ENCODE data around the gene SLTM. TPM values are rescaled to one million over a fixed set of nuclear protein-coding genes. Genes with fewer than 3 reads are reported as not detected.
A peak's percentile ranks its signal among the peaks of the same experiment; 100 is the strongest.

The SLTM gene
- total RNA-seq (232 TPM), polyA plus RNA-seq (10 to 100 TPM; 43.6 to 57.5 (median 53.8) TPM)

GRCh38 chr15:58933281-58934113 is at the start of gene SLTM:
TSS of gene SLTM (minus strand) at chr15:58933679. CDS start at chr15:58933565, 114 bp downstream.
- Histone ChIP-seq H3K9me3 (ENCODE audit: control insufficient read depth in 2 of 2, low read length in 2 of 2) (no peaks in the 10 kb centered on the region), H3K4me3 (ENCODE audit: low read depth, low read length) (peak within 1 kb of the TSS; percentile 99), H3K4me1 (ENCODE audit: control insufficient read depth, insufficient read depth, low read length, poor library complexity, severe bottlenecking) (peaks cover 32% of the 10 kb centered on the region), H3K36me3 (ENCODE audit: control insufficient read depth, insufficient read depth, low read length) (peaks cover 14% of the 10 kb centered on the region), H3K27ac (ENCODE audit: insufficient read depth, low read length, poor library complexity, severe bottlenecking) (peak within 1 kb of the TSS; percentile 97), H3K27me3 (ENCODE audit: control insufficient read depth, insufficient read depth, low read length) (no peaks in the 10 kb centered on the region)
- peak within 1 kb of the TSS; percentile 92 to 98 (median 96) for H3K4me3 Mint-ChIP-seq
- H3K27me3 Mint-ChIP-seq = no peaks in the 10 kb centered on the region
- H3K9me3 Mint-ChIP-seq = no peaks in the 10 kb centered on the region
- peak; percentile 93 to 94 for ATAC-seq (ENCODE audit: low read depth in 2 of 2)
- peak; percentile 89 to 97 (median 94) for DNase-seq
- peak within 1 kb of the TSS; percentile 98 to 100 (median 100) for H3K27ac Mint-ChIP-seq
- H3K4me1 Mint-ChIP-seq = peaks cover 12 to 36% (median 18%) of the 10 kb centered on the region in 4 donors
- no peaks in the 10 kb centered on the region for H3K36me3 Mint-ChIP-seq

DNA sequence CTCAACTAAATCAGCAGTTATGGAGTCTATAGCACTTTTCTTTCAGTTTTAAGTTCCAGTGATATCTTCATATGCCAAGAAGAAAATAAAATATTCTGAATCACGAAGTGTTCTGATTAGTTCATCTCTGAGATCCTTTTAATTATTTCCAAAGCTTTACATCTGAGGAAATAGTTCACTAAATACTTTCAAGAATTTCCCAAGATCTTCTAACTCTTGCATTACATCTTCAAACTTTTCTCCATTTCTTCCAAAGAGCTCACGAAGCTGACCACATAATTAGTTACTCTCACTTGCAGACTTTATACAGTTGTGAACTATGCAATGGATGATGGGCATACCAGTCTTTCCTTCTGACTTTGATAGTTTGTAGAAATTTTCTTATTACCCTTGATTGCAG is 49.8 kb upstream of the SLTM start:
- no peak for DNase-seq
- Mint-ChIP-seq H3K9me3 (no peaks in the 10 kb centered on the region), H3K27ac (peak overlapping the region in 1 of 3 donors; percentile 41), H3K27me3 (peaks cover 3% of the 10 kb centered on the region), H3K4me1 (peaks cover 22 to 41% (median 29%) of the 10 kb centered on the region in 4 donors), H3K4me3 (peak overlapping the region in 2 of 4 donors; percentile 28 to 43), H3K36me3 (peaks cover 2% of the 10 kb centered on the region)
- H3K9me3 ChIP-seq (ENCODE audit: control insufficient read depth in 2 of 2, low read length in 2 of 2) = no peaks in the 10 kb centered on the region
- no peaks in the 10 kb centered on the region for H3K27me3 ChIP-seq (ENCODE audit: control insufficient read depth, insufficient read depth, low read length)
- no peaks in the 10 kb centered on the region for H3K36me3 ChIP-seq (ENCODE audit: control insufficient read depth, insufficient read depth, low read length)
- no peak overlapping the region for H3K27ac ChIP-seq (ENCODE audit: insufficient read depth, low read length, poor library complexity, severe bottlenecking)
- no peak overlapping the region for H3K4me3 ChIP-seq (ENCODE audit: low read depth, low read length)
- ATAC-seq (ENCODE audit: low read depth in 2 of 2) = no peak
- peaks cover 26% of the 10 kb centered on the region for H3K4me1 ChIP-seq (ENCODE audit: control insufficient read depth, insufficient read depth, low read length, poor library complexity, severe bottlenecking)

DNA sequence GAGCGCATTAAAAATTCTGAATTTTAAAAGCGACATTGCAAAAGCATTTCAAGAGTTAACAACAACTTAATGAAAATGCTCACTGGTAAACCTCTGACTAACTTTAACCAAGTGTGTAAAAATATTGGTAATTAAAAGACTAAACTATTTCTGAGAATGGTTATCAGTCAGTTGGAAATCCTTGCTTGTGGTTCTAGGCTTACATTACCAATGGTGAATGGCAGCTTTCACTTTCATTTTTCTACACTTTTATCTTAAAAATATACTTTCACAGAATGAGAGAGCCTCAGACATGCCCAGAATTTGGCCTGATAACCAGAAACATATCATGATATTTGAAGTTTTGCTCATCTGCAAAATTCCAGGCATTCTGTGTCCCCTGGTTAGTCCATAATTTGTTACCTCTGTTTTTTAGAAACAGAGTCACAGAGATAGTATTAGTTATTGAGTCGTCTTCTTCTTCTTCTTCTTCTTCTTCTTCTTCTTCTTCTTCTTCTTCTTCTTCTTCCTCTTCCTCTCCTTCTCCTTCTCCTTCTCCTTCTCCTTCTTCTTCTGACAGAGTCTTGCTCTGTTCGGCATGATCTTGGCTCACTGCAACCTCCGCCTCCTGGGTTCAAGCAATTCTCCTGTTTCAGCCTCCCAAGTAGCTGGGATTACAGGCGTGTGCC is 48.5 kb upstream of the SLTM start:
- peak overlapping the region; percentile 81 for H3K4me3 ChIP-seq (ENCODE audit: low read depth, low read length)

GRCh38 chr15:58980351-58980939 is 47.0 kb upstream of the SLTM start:
- Mint-ChIP-seq H3K9me3 (no peaks in the 10 kb centered on the region), H3K36me3 (no peaks in the 10 kb centered on the region), H3K4me1 (peaks cover 24 to 40% (median 33%) of the 10 kb centered on the region in 4 donors), H3K27me3 (no peaks in the 10 kb centered on the region), H3K4me3 (peak overlapping the region in 1 of 4 donors; percentile 13), H3K27ac (peak overlapping the region; percentile 16 to 80 (median 64))
- Histone ChIP-seq H3K27ac (ENCODE audit: insufficient read depth, low read length, poor library complexity, severe bottlenecking) (no peak overlapping the region), H3K4me3 (ENCODE audit: low read depth, low read length) (peak overlapping the region; percentile 81), H3K9me3 (ENCODE audit: control insufficient read depth in 2 of 2, low read length in 2 of 2) (no peaks in the 10 kb centered on the region), H3K36me3 (ENCODE audit: control insufficient read depth, insufficient read depth, low read length) (no peaks in the 10 kb centered on the region), H3K4me1 (ENCODE audit: control insufficient read depth, insufficient read depth, low read length, poor library complexity, severe bottlenecking) (peaks cover 35% of the 10 kb centered on the region), H3K27me3 (ENCODE audit: control insufficient read depth, insufficient read depth, low read length) (no peaks in the 10 kb centered on the region)
- ATAC-seq (ENCODE audit: low read depth in 2 of 2) (no peak), DNase-seq (peak in 2 of 3 donors; percentile 53 to 81)

More for the DNA sequence above, 48.5 kb upstream of the SLTM start:
- ATAC-seq (ENCODE audit: low read depth in 2 of 2) = peak; percentile 61 to 66
- peak overlapping the region; percentile 57 to 88 (median 72) for H3K4me3 Mint-ChIP-seq
- no peaks in the 10 kb centered on the region for H3K27me3 ChIP-seq (ENCODE audit: control insufficient read depth, insufficient read depth, low read length)
- peaks cover 29% of the 10 kb centered on the region for H3K4me1 ChIP-seq (ENCODE audit: control insufficient read depth, insufficient read depth, low read length, poor library complexity, severe bottlenecking)
- peak in 2 of 3 donors; percentile 43 to 83 for DNase-seq
- H3K9me3 ChIP-seq (ENCODE audit: control insufficient read depth in 2 of 2, low read length in 2 of 2) = no peaks in the 10 kb centered on the region
- H3K9me3 Mint-ChIP-seq = no peaks in the 10 kb centered on the region
- no peaks in the 10 kb centered on the region for H3K27me3 Mint-ChIP-seq
- no peaks in the 10 kb centered on the region for H3K36me3 ChIP-seq (ENCODE audit: control insufficient read depth, insufficient read depth, low read length)
- no peaks in the 10 kb centered on the region for H3K36me3 Mint-ChIP-seq
- peak overlapping the region; percentile 58 for H3K27ac ChIP-seq (ENCODE audit: insufficient read depth, low read length, poor library complexity, severe bottlenecking)
- peak overlapping the region; percentile 80 to 86 (median 85) for H3K27ac Mint-ChIP-seq
- H3K4me1 Mint-ChIP-seq = peaks cover 17 to 33% (median 27%) of the 10 kb centered on the region in 4 donors

GRCh38 chr15:58977887-58978286 is 44.4 kb upstream of the SLTM start:
- H3K4me3 Mint-ChIP-seq = no peak overlapping the region
- Histone ChIP-seq H3K36me3 (ENCODE audit: control insufficient read depth, insufficient read depth, low read length) (no peaks in the 10 kb centered on the region), H3K4me3 (ENCODE audit: low read depth, low read length) (no peak overlapping the region), H3K27ac (ENCODE audit: insufficient read depth, low read length, poor library complexity, severe bottlenecking) (no peak overlapping the region), H3K27me3 (ENCODE audit: control insufficient read depth, insufficient read depth, low read length) (no peaks in the 10 kb centered on the region), H3K9me3 (ENCODE audit: control insufficient read depth in 2 of 2, low read length in 2 of 2) (no peaks in the 10 kb centered on the region), H3K4me1 (ENCODE audit: control insufficient read depth, insufficient read depth, low read length, poor library complexity, severe bottlenecking) (peaks cover 44% of the 10 kb centered on the region)
- ATAC-seq (ENCODE audit: low read depth in 2 of 2) (no peak), DNase-seq (no peak)
- peaks cover 0 to 2% (median 0%) of the 10 kb centered on the region in 7 donors for H3K9me3 Mint-ChIP-seq
- H3K36me3 Mint-ChIP-seq = no peaks in the 10 kb centered on the region
- H3K27me3 Mint-ChIP-seq = peaks cover 3% of the 10 kb centered on the region
- peak overlapping the region in 1 of 3 donors; percentile 43 for H3K27ac Mint-ChIP-seq
- peaks cover 25 to 56% (median 43%) of the 10 kb centered on the region in 4 donors for H3K4me1 Mint-ChIP-seq

GRCh38 chr15:58967479-58967878 is 34.0 kb upstream of the SLTM start:
- Mint-ChIP-seq H3K36me3 (no peaks in the 10 kb centered on the region), H3K27me3 (peaks cover 8% of the 10 kb centered on the region), H3K9me3 (peaks cover 0 to 1% (median 0%) of the 10 kb centered on the region in 7 donors), H3K4me3 (no peak overlapping the region), H3K27ac (no peak overlapping the region), H3K4me1 (peaks cover 0 to 5% (median 0%) of the 10 kb centered on the region in 4 donors)
- no peaks in the 10 kb centered on the region for H3K27me3 ChIP-seq (ENCODE audit: control insufficient read depth, insufficient read depth, low read length)
- H3K9me3 ChIP-seq (ENCODE audit: control insufficient read depth in 2 of 2, low read length in 2 of 2) = no peaks in the 10 kb centered on the region
- no peaks in the 10 kb centered on the region for H3K36me3 ChIP-seq (ENCODE audit: control insufficient read depth, insufficient read depth, low read length)
- no peak overlapping the region for H3K27ac ChIP-seq (ENCODE audit: insufficient read depth, low read length, poor library complexity, severe bottlenecking)
- no peak for DNase-seq
- ATAC-seq (ENCODE audit: low read depth in 2 of 2) = no peak
- H3K4me1 ChIP-seq (ENCODE audit: control insufficient read depth, insufficient read depth, low read length, poor library complexity, severe bottlenecking) = no peaks in the 10 kb centered on the region
- no peak overlapping the region for H3K4me3 ChIP-seq (ENCODE audit: low read depth, low read length)

- Histone ChIP-seq H3K36me3 (ENCODE audit: control insufficient read depth, insufficient read depth, low read length) (no peaks in the 10 kb centered on the region), H3K27me3 (ENCODE audit: control insufficient read depth, insufficient read depth, low read length) (no peaks in the 10 kb centered on the region), H3K9me3 (ENCODE audit: control insufficient read depth in 2 of 2, low read length in 2 of 2) (no peaks in the 10 kb centered on the region), H3K4me1 (ENCODE audit: control insufficient read depth, insufficient read depth, low read length, poor library complexity, severe bottlenecking) (no peaks in the 10 kb centered on the region), H3K4me3 (ENCODE audit: low read depth, low read length) (no peak overlapping the region), H3K27ac (ENCODE audit: insufficient read depth, low read length, poor library complexity, severe bottlenecking) (no peak overlapping the region)
- Mint-ChIP-seq H3K27me3 (peaks cover 5% of the 10 kb centered on the region), H3K4me3 (no peak overlapping the region), H3K4me1 (no peaks in the 10 kb centered on the region), H3K9me3 (peaks cover 0 to 1% (median 0%) of the 10 kb centered on the region in 7 donors), H3K36me3 (no peaks in the 10 kb centered on the region), H3K27ac (peak overlapping the region in 1 of 3 donors; percentile 6)
- no peak for ATAC-seq (ENCODE audit: low read depth in 2 of 2)
- DNase-seq = no peak
Measured at GRCh38 chr15:58966698-58967097, 33.2 kb upstream of the SLTM start.

Measured in CD4-positive, CD25-positive, alpha-beta regulatory T cell (primary cell).